ENCODE measurements around the gene B4GALNT2. TPM values are rescaled to one million over a fixed set of nuclear protein-coding genes. Genes with fewer than 3 reads are reported as not detected.

Gene B4GALNT2
- total RNA-seq, 1 experiment from 2014 or later, result not detected

- Histone ChIP-seq H3K4me3 (ENCODE audit: low read depth, low read length, poor library complexity, severe bottlenecking) (no peak overlapping the region), H3K4me1 (ENCODE audit: insufficient read depth, low read length, poor library complexity, severe bottlenecking) (peaks cover 6% of the 10 kb centered on the region), H3K9me3 (ENCODE audit: low read depth, low read length, poor library complexity, severe bottlenecking) (no peaks in the 10 kb centered on the region), H3K36me3 (ENCODE audit: insufficient read depth, low read length, poor library complexity, severe bottlenecking) (no peaks in the 10 kb centered on the region), H3K27me3 (replicated peaks; ENCODE audit: insufficient read depth, low read depth, low read length, poor library complexity) (no peaks in the 10 kb centered on the region), H3K27ac (ENCODE audit: low read depth, low read length, poor library complexity, severe bottlenecking) (no peak overlapping the region)
- no TSS peak for BruUV-seq (replicated peaks)
- ChIA-PET POLR2A (ENCODE audit: low non-redundant PET) (no interaction called here), CTCF (no interaction called here)
- intact Hi-C loops (cut with micrococcal nuclease; ENCODE audit: unreplicated experiment), result no loop called here
- TF ChIP-seq CTCF (conservative IDR thresholded peaks at IDR 0.05; ENCODE audit: low read depth, low read length), result no peak
- TF ChIP-seq EZH2 (IDR thresholded peaks at IDR 0.05; ENCODE audit: borderline replicate concordance, low read depth, low read length, poor library complexity, severe bottlenecking), result no peak
- peak; percentile 37 for DNase-seq (ENCODE audit: low spot score)
Measured at GRCh38 chr17:49108318-49108717, 24.3 kb upstream of the B4GALNT2 start.

GRCh38 chr17:49110509-49110908 is 22.1 kb upstream of the B4GALNT2 start:
- no peaks in the 10 kb centered on the region for H3K27me3 ChIP-seq (replicated peaks; ENCODE audit: insufficient read depth, low read depth, low read length, poor library complexity)
- H3K36me3 ChIP-seq (ENCODE audit: insufficient read depth, low read length, poor library complexity, severe bottlenecking), result no peaks in the 10 kb centered on the region
- TF ChIP-seq CTCF (conservative IDR thresholded peaks at IDR 0.05; ENCODE audit: low read depth, low read length) (no peak), EZH2 (IDR thresholded peaks at IDR 0.05; ENCODE audit: borderline replicate concordance, low read depth, low read length, poor library complexity, severe bottlenecking) (no peak)
- POLR2A ChIA-PET (ENCODE audit: low non-redundant PET), result no interaction called here
- DNase-seq (ENCODE audit: low spot score), result no peak
- H3K4me1 ChIP-seq (ENCODE audit: insufficient read depth, low read length, poor library complexity, severe bottlenecking), result peaks cover 6% of the 10 kb centered on the region
- no peaks in the 10 kb centered on the region for H3K9me3 ChIP-seq (ENCODE audit: low read depth, low read length, poor library complexity, severe bottlenecking)
- H3K27ac ChIP-seq (ENCODE audit: low read depth, low read length, poor library complexity, severe bottlenecking), result no peak overlapping the region
- intact Hi-C loops (cut with micrococcal nuclease; ENCODE audit: unreplicated experiment), result no loop called here
- CTCF ChIA-PET, result no interaction called here
- no TSS peak for BruUV-seq (replicated peaks)
- no peak overlapping the region for H3K4me3 ChIP-seq (ENCODE audit: low read depth, low read length, poor library complexity, severe bottlenecking)

DNA sequence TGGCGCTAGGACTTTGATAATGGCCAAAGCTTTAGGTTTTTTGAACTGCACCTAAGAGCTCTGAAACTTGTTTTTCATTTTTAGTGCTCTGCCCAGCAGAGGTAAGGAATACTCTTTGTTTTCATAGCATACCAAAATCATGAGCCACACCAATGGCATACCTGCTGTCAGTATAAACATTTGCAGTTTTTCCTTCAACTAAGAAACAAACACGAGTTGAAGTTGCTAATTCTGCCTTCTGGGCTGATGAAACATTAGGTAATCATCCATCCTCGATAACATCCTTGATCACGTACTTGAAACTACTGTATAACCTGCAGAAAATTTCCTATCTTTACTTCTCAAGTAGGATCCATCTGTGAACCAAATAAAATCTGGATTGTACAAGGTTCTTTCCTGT is 20.6 kb upstream of the B4GALNT2 start:
- peaks cover 6% of the 10 kb centered on the region for H3K4me1 ChIP-seq (ENCODE audit: insufficient read depth, low read length, poor library complexity, severe bottlenecking)
- H3K4me3 ChIP-seq (ENCODE audit: low read depth, low read length, poor library complexity, severe bottlenecking), result no peak overlapping the region
- TF ChIP-seq CTCF (conservative IDR thresholded peaks at IDR 0.05; ENCODE audit: low read depth, low read length), result no peak
- no peak for TF ChIP-seq EZH2 (IDR thresholded peaks at IDR 0.05; ENCODE audit: borderline replicate concordance, low read depth, low read length, poor library complexity, severe bottlenecking)
- no peaks in the 10 kb centered on the region for H3K36me3 ChIP-seq (ENCODE audit: insufficient read depth, low read length, poor library complexity, severe bottlenecking)
- POLR2A ChIA-PET (ENCODE audit: low non-redundant PET), result no interaction called here
- no peaks in the 10 kb centered on the region for H3K27me3 ChIP-seq (replicated peaks; ENCODE audit: insufficient read depth, low read depth, low read length, poor library complexity)
- intact Hi-C loops (cut with micrococcal nuclease; ENCODE audit: unreplicated experiment), result no loop called here
- CTCF ChIA-PET, result no interaction called here
- H3K27ac ChIP-seq (ENCODE audit: low read depth, low read length, poor library complexity, severe bottlenecking), result no peak overlapping the region
- DNase-seq (ENCODE audit: low spot score), result no peak
- no peaks in the 10 kb centered on the region for H3K9me3 ChIP-seq (ENCODE audit: low read depth, low read length, poor library complexity, severe bottlenecking)
- BruUV-seq (replicated peaks), result no TSS peak
